Measurements from ENCODE around the gene GFRA3. TPM values are rescaled to one million over a fixed set of nuclear protein-coding genes. Genes with fewer than 3 reads are reported as not detected.

Gene GFRA3
- total RNA-seq, 1 donor from 2014 or later, result 4.7 TPM

- intact Hi-C loops (cut with DNase I), result no loop called here
- no peak overlapping the region for H3K4me3 ChIP-seq
- no peak for TF ChIP-seq CTCF (IDR thresholded peaks at IDR 0.05)
- TF ChIP-seq POLR2A (IDR thresholded peaks at IDR 0.05), result no peak
- TF ChIP-seq POLR2AphosphoS5 (IDR thresholded peaks at IDR 0.05; ENCODE audit: insufficient read depth in 1 of 2, low read depth in 1 of 2), result no peak
- H3K9me3 ChIP-seq, result no peaks in the 10 kb centered on the region
- no peak overlapping the region for H3K27ac ChIP-seq
- no peaks in the 10 kb centered on the region for H3K27me3 ChIP-seq
- no peaks in the 10 kb centered on the region for H3K4me1 ChIP-seq
- H3K36me3 ChIP-seq, result no peaks in the 10 kb centered on the region
- no peak for DNase-seq (ENCODE audit: extremely low spot score in 2 of 2)
Observed at GRCh38 chr5:138264183-138264582, 10.2 kb downstream of the GFRA3 start.

- Histone ChIP-seq H3K36me3 (no peaks in the 10 kb centered on the region), H3K27me3 (no peaks in the 10 kb centered on the region), H3K27ac (no peak overlapping the region), H3K4me3 (no peak overlapping the region), H3K9me3 (no peaks in the 10 kb centered on the region), H3K4me1 (no peaks in the 10 kb centered on the region)
- DNase-seq (ENCODE audit: extremely low spot score in 2 of 2), result no peak
- TF ChIP-seq CTCF (IDR thresholded peaks at IDR 0.05) (no peak), POLR2A (IDR thresholded peaks at IDR 0.05) (no peak), POLR2AphosphoS5 (IDR thresholded peaks at IDR 0.05; ENCODE audit: insufficient read depth in 1 of 2, low read depth in 1 of 2) (no peak)
- intact Hi-C loops (cut with DNase I), result no loop called here
Observed at GRCh38 chr5:138263581-138263980, 10.8 kb downstream of the GFRA3 start.

GRCh38 chr5:138258704-138259292, 15.6 kb downstream of the GFRA3 start:
- no peaks in the 10 kb centered on the region for H3K9me3 ChIP-seq
- no peaks in the 10 kb centered on the region for H3K36me3 ChIP-seq
- DNase-seq (ENCODE audit: extremely low spot score in 2 of 2), result no peak
- H3K27me3 ChIP-seq, result no peaks in the 10 kb centered on the region
- intact Hi-C loops (cut with DNase I), result no loop called here
- TF ChIP-seq POLR2A (IDR thresholded peaks at IDR 0.05) (no peak), CTCF (IDR thresholded peaks at IDR 0.05) (no peak), POLR2AphosphoS5 (IDR thresholded peaks at IDR 0.05; ENCODE audit: insufficient read depth in 1 of 2, low read depth in 1 of 2) (no peak)
- H3K4me3 ChIP-seq, result no peak overlapping the region
- no peak overlapping the region for H3K27ac ChIP-seq
- no peaks in the 10 kb centered on the region for H3K4me1 ChIP-seq

- DNase-seq (ENCODE audit: extremely low spot score in 2 of 2), result no peak
Observed at GRCh38 chr5:138257583-138257982, 16.8 kb downstream of the GFRA3 start.

More at GRCh38 chr5:138257583-138257982, 16.8 kb downstream of the GFRA3 start:
- no peaks in the 10 kb centered on the region for H3K4me1 ChIP-seq
- H3K27me3 ChIP-seq, result no peaks in the 10 kb centered on the region
- no peak for TF ChIP-seq CTCF (IDR thresholded peaks at IDR 0.05)
- TF ChIP-seq POLR2A (IDR thresholded peaks at IDR 0.05), result no peak
- TF ChIP-seq POLR2AphosphoS5 (IDR thresholded peaks at IDR 0.05; ENCODE audit: insufficient read depth in 1 of 2, low read depth in 1 of 2), result no peak
- H3K4me3 ChIP-seq, result no peak overlapping the region
- no peak overlapping the region for H3K27ac ChIP-seq
- H3K36me3 ChIP-seq, result no peaks in the 10 kb centered on the region
- intact Hi-C loops (cut with DNase I), result no loop called here
- H3K9me3 ChIP-seq, result no peaks in the 10 kb centered on the region

All from vagina (tissue), 2 donors.